HG03565 (cell line): ENCODE results near the gene SIGLEC12.
"Not testable (repeated sequence)": the region's sequence is repeated elsewhere in the genome, so short reads cannot be mapped to it uniquely, and the experiment has no call there.

Experiments
- ATAC-seq: cut with Tn5 transposase; IDR thresholded peaks from one replicate; pipeline ENCODE4 v1.9.1; 2021; ENCODE audit warnings: mild to moderate bottlenecking, moderate library complexity; ENCODE audit not compliant: unreplicated experiment

Gene SIGLEC12

GRCh38 chr19:51485960-51486660 is 15.5 kb downstream of the SIGLEC12 start:
- ATAC-seq: no peak

- ATAC-seq: no peak
Measured at GRCh38 chr19:51480590-51480989, 21.0 kb downstream of the SIGLEC12 start.

- ATAC-seq: no peak
Measured at GRCh38 chr19:51479531-51480331, 21.9 kb downstream of the SIGLEC12 start.

GRCh38 chr19:51478381-51479234 is 23.0 kb downstream of the SIGLEC12 start, which contains the start of gene CEACAM18:
TSS of gene CEACAM18 (plus strand) at chr19:51478539.
- ATAC-seq: no peak

- no peak for ATAC-seq
Measured at GRCh38 chr19:51477344-51477743, 24.3 kb downstream of the SIGLEC12 start.

- ATAC-seq: no peak
Measured at GRCh38 chr19:51476164-51476563, 25.4 kb downstream of the SIGLEC12 start.

GRCh38 chr19:51473009-51473707 is 28.4 kb downstream of the SIGLEC12 start:
- ATAC-seq: no peak

- ATAC-seq: no peak
Measured at GRCh38 chr19:51472607-51473006, 29.0 kb downstream of the SIGLEC12 start.

GRCh38 chr19:51471527-51471926 is 30.1 kb downstream of the SIGLEC12 start:
- no peak for ATAC-seq

GRCh38 chr19:51470966-51471365 is 30.6 kb downstream of the SIGLEC12 start:
- no peak for ATAC-seq

- ATAC-seq: no peak
Measured at GRCh38 chr19:51469629-51470028, 32.0 kb downstream of the SIGLEC12 start.

- ATAC-seq: no peak
Measured at GRCh38 chr19:51469162-51469561, 32.4 kb downstream of the SIGLEC12 start.

GRCh38 chr19:51468545-51468920 is 33.1 kb downstream of the SIGLEC12 start:
- ATAC-seq: no peak

GRCh38 chr19:51467864-51468544 is 33.6 kb downstream of the SIGLEC12 start:
- no peak for ATAC-seq

GRCh38 chr19:51466723-51467122 is 34.9 kb downstream of the SIGLEC12 start:
- ATAC-seq: no peak

- ATAC-seq: not testable (repeated sequence)
Measured at GRCh38 chr19:51463976-51464581, 37.5 kb downstream of the SIGLEC12 start.

- ATAC-seq: no peak
Measured at GRCh38 chr19:51462681-51463080, 38.9 kb downstream of the SIGLEC12 start.

GRCh38 chr19:51462276-51462675 is 39.3 kb downstream of the SIGLEC12 start:
- ATAC-seq: no peak

GRCh38 chr19:51461723-51462161 is 39.9 kb downstream of the SIGLEC12 start:
- no peak for ATAC-seq
